Hepatocyte (in vitro differentiated cells): ENCODE measurements around the gene VILL.

Experiments used
- CTCF ChIP-seq: fragments of 200-600 bp; sonication (generic); IDR thresholded peaks from 2 replicates; pipeline ENCODE4 v1.5.1; 2016; ENCODE audit warnings: antibody characterized with exemption, mild to moderate bottlenecking; ENCODE audit not compliant: poor library complexity
- EZH2 ChIP-seq: fragments of 200-600 bp; sonication (generic); IDR thresholded peaks from 2 replicates; pipeline ENCODE4 v1.6.1; 2016; ENCODE audit warnings: antibody characterized with exemption, mild to moderate bottlenecking, borderline replicate concordance
- EZH2phosphoT487 ChIP-seq: fragments of 200-600 bp; sonication (generic); IDR thresholded peaks from one replicate; pipeline ENCODE4 v1.6.1; 2018; ENCODE audit warnings: antibody characterized with exemption, mild to moderate bottlenecking, low read depth, moderate library complexity; ENCODE audit not compliant: unreplicated experiment, severe bottlenecking

GRCh38 chr3:37987751-37988179 is 2.8 kb upstream of the VILL start:
- TF ChIP-seq CTCF (no peak), EZH2 (no peak), EZH2phosphoT487 (no peak)
